SJSA1 (cell line): ENCODE results near the gene MEN1. TPM values are rescaled to one million over a fixed set of nuclear protein-coding genes. Genes with fewer than 3 reads are reported as not detected.
A peak's percentile ranks its signal among the peaks of the same experiment; 100 is the strongest.

Experiments
- DNase-seq, 2 experiments: peaks; one replicate each; pipeline ENCODE4 v3.0.0-alpha.2; 2015 to 2020; ENCODE audit warnings: low spot score in 2 of 2, low read depth in 1 of 2
- H3K27ac ChIP-seq: fragments of 250-450 bp; sonication (Bioruptor Pico); 2 replicates; pipeline ENCODE4 v1.5.1; 2020; ENCODE audit warnings: mild to moderate bottlenecking, moderate library complexity
- H3K27me3 ChIP-seq: fragments of 250-450 bp; sonication (Bioruptor Pico); replicated peaks from 2 replicates; pipeline ENCODE4 v1.5.1; 2020; ENCODE audit warnings: mild to moderate bottlenecking, moderate library complexity
- H3K36me3 ChIP-seq: fragments of 250-450 bp; sonication (Bioruptor Pico); 2 replicates; pipeline ENCODE4 v1.5.1; 2020; ENCODE audit warnings: mild to moderate bottlenecking
- H3K4me1 ChIP-seq: fragments of 250-450 bp; sonication (Bioruptor Pico); replicated peaks from 2 replicates; pipeline ENCODE4 v1.6.1; 2021; ENCODE audit warnings: mild to moderate bottlenecking
- H3K4me3 ChIP-seq: fragments of 250-450 bp; sonication (Bioruptor Pico); 2 replicates; pipeline ENCODE4 v1.5.1; 2020; ENCODE audit warnings: mild to moderate bottlenecking
- H3K9me3 ChIP-seq: fragments of 250-450 bp; sonication (Bioruptor Pico); replicated peaks from 2 replicates; pipeline ENCODE4 v1.5.1; 2020; ENCODE audit warnings: mild to moderate bottlenecking
- total RNA-seq: library from RNA; depleted of rRNA; stranded (reverse); fragments of >200 nt; shearing (Covaris generic); gene quantifications from 2 replicates; pipeline ENCODE4 v1.2.3, GENCODE V29; 2014

MEN1 gene
- total RNA-seq, 1 experiment from 2014 or later: 22.0 TPM

DNA sequence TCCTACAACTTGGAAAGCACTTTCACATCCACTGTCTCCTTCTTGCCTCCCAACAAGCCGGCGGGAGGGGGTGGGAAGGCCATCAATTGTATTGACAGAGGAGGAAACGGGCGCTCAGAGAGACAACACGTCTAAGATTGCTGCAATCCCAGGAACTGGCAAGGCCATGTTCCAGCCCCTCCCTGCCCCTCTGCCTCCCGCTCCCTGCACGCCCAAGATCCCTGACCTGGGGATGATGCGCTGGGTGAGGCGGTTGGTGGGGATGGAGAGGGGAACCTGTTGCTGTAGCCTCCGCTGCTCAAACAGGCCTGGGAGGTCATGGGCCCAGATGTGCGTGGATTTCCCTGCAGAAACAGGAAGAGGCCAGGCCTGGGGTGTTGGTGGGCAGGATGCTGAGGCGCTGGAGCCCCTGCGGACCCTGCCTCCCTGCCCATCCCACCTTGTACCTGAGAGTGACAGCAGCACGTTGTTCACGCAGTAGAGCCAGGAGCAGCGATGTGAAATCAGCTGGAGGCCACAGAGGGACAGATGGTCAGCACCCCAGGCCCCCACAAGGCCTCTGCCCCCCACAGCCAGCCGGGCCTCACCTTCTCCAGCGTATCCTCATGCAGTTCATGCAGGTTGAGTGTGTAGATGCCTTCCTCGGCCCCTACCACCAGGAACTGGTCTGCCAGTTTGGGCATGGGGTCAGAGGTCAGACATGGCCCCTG lies 14.1 kb downstream of the MEN1 start:
- H3K36me3 ChIP-seq: peaks cover 48% of the 10 kb centered on the region
- H3K27ac ChIP-seq: no peak overlapping the region
- no peak for DNase-seq
- 0 out of 2 replicates have a peak, but pooled peaks cover 2% of the 10 kb centered on the region for H3K4me1 ChIP-seq
- H3K4me3 ChIP-seq: no peak overlapping the region
- H3K27me3 ChIP-seq: no peaks in the 10 kb centered on the region
- H3K9me3 ChIP-seq: no peaks in the 10 kb centered on the region

- H3K4me3 ChIP-seq: no peak overlapping the region
Measured at GRCh38 chr11:64794526-64794925, 15.8 kb downstream of the MEN1 start.

GRCh38 chr11:64793271-64794160 lies 16.8 kb downstream of the MEN1 start:
- Histone ChIP-seq H3K4me1 (no peaks in the 10 kb centered on the region), H3K27ac (no peak overlapping the region), H3K9me3 (no peaks in the 10 kb centered on the region), H3K36me3 (peaks cover 48% of the 10 kb centered on the region), H3K4me3 (no peak overlapping the region), H3K27me3 (no peaks in the 10 kb centered on the region)
- DNase-seq: no peak

More at GRCh38 chr11:64794526-64794925, 15.8 kb downstream of the MEN1 start:
- Histone ChIP-seq H3K4me1 (no peaks in the 10 kb centered on the region), H3K9me3 (no peaks in the 10 kb centered on the region), H3K27me3 (no peaks in the 10 kb centered on the region), H3K27ac (no peak overlapping the region), H3K36me3 (peaks cover 46% of the 10 kb centered on the region)
- DNase-seq: no peak

DNA sequence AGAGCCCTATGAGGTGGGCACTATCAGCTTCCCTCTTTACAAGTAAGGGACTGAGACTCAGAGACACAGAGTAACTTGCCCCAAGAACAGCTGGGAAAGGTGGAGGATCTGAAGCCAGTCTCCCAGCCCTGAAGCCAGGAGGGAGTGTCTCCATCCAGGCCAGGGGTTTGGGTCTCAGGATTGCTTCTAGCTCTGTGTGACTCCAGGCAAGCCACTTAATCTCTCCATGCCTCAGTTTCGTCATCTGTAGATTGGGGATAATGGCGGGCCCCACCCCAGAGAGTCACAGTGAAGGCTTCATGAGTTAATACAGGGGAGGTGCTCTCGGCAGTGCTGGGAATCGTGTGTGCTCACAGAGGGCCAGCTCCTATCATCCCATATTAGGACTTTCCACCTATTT lies 17.9 kb downstream of the MEN1 start:
- Histone ChIP-seq H3K36me3 (peaks cover 45% of the 10 kb centered on the region), H3K9me3 (no peaks in the 10 kb centered on the region), H3K27ac (no peak overlapping the region), H3K4me1 (no peaks in the 10 kb centered on the region), H3K4me3 (no peak overlapping the region), H3K27me3 (no peaks in the 10 kb centered on the region)
- DNase-seq: no peak

GRCh38 chr11:64791781-64792291 lies 18.5 kb downstream of the MEN1 start:
- Histone ChIP-seq H3K4me3 (no peak overlapping the region), H3K27ac (no peak overlapping the region), H3K9me3 (no peaks in the 10 kb centered on the region), H3K36me3 (peaks cover 40% of the 10 kb centered on the region), H3K4me1 (no peaks in the 10 kb centered on the region), H3K27me3 (no peaks in the 10 kb centered on the region)
- no peak for DNase-seq

DNA sequence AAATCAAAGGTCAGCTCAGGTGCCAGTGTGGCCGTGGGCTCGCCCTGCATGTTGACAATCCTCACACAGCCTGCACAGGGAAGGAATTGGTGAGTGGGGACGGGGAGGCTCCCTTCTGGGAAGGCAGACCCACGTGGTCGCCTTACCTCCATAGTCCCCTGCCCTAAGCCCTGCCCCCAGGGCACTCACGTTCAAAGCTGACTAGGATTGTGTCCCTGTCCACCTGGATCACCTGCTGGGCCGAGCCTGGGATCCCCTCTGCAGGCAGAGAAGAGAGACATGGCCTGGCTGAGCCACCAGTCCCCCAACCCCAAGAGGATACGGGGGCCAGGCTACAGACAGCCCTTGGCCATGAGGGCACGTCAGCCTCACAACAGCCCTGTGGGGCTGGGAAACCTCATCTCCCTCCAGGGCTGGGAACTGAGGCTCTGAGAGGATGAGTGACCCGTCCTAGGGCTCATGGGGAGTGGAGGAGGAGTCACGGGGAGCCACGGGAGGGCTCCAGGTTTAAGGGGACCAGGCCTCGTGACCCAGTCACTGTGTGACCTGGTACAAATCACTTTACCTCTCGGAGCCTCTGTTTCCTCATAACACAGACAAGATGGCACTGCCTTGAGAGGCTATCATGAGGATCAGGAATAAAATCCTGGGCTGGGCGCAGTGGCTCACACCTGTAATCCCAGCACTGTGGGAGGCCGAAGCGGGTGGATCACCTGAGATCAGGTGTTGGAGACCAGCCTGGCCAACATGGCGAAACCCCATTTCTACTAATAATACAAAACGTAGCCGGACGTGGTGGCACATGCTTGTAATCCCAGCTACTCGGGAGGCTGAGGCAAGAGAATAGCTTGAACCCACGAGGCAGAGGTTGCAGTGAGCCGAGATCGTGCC lies 19.9 kb downstream of the MEN1 start:
- Histone ChIP-seq H3K36me3 (peaks cover 26% of the 10 kb centered on the region), H3K27ac (no peak overlapping the region), H3K27me3 (no peaks in the 10 kb centered on the region; the same call in 1 of the 2 replicates), H3K4me1 (no peaks in the 10 kb centered on the region), H3K4me3 (no peak overlapping the region), H3K9me3 (no peaks in the 10 kb centered on the region)
- DNase-seq: no peak

GRCh38 chr11:64789331-64790204 lies 20.8 kb downstream of the MEN1 start:
- no peaks in the 10 kb centered on the region; the same call in 1 of the 2 replicates for H3K27me3 ChIP-seq
- no peak overlapping the region for H3K4me3 ChIP-seq
- H3K9me3 ChIP-seq: no peaks in the 10 kb centered on the region
- peaks cover 26% of the 10 kb centered on the region for H3K36me3 ChIP-seq
- H3K4me1 ChIP-seq: no peaks in the 10 kb centered on the region
- H3K27ac ChIP-seq: no peak overlapping the region
- no peak for DNase-seq

DNA sequence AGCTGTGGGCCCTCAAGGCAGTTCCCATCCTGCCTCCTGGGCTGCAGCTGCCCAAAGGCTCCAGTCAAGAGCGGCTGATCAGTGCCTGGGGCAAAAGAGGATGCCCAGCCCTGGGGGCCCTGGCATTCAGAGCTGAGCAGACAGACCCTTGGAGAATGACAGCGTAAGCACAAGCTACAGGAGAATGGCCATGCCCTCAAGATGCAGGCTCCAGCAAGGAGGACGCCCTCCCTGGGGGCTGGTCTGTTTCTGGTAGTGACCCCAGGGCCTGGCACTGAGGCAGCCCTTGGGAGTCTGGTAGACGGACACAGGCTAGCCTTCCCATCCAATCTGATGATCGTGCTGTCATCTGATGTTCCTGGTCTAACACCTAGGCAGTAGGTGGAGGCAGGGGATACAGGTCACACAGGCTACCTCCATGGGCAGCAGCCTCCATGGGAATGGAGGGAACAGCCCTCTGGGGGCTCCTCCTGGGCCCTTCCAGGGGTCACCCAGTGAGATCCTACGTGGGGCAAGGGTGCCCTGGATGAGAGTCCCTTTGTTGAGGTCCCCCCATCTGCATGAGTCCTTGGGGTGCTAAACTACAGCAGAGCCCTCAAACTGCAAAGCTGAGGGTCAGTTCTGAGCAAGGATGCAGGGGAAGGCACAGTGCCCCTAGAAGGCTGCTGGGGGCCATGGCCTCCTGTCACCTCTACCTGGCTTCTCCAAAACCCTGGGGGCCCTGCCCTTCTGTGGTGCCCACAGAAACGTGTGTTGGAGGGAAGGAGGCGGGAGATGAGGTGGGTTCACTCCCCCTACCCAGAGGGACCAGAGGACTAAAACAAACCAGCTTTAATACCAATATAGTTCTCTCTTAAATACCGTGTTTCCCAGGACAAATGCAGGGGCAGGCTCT lies 21.8 kb downstream of the MEN1 start:
- no peak overlapping the region for H3K4me3 ChIP-seq
- DNase-seq: no peak
- H3K27ac ChIP-seq: no peak overlapping the region
- no peaks in the 10 kb centered on the region for H3K4me1 ChIP-seq
- no peaks in the 10 kb centered on the region; the same call in 1 of the 2 replicates for H3K27me3 ChIP-seq
- H3K9me3 ChIP-seq: no peaks in the 10 kb centered on the region
- peaks cover 26% of the 10 kb centered on the region for H3K36me3 ChIP-seq

DNA sequence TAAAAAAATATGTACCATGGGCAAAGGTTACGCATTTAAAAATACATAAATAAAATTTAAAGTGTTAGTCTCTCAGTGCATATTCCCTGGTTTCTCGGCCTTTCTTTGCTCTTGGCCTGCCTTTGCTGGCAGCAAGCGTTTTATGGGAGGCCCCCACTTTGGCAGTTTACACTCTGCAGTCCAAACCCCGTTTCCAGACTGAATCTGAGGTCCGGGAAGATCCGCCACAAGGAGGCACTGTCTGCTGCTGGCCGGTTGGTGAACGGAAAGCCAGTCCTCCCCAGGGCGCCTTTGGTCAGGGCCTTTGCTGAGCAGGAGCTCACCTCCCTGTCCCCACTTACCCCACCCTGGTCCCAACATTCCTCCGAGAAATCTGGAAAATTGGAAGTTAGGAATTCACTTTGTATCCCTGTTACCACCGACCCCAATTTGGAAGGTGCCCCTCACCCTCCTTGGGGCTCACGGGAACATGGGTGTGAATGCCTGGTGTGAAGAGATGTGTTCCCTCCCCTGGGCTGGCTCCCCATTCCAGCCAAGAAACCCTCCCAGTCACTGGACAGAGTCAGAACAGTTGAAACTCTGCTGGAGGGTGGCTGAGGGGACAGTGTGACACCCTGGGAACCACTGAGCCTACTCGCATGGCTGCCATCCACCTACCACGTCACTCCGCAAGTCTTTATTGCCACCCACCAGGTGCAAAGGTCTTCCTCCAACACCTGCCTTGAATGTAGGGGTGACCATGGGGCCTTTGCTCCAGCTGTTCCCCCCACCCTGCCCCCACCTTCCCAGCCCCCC lies 22.6 kb downstream of the MEN1 start:
- H3K27ac ChIP-seq: no peak overlapping the region
- H3K9me3 ChIP-seq: no peaks in the 10 kb centered on the region
- no peaks in the 10 kb centered on the region for H3K4me1 ChIP-seq
- no peaks in the 10 kb centered on the region; the same call in 1 of the 2 replicates for H3K27me3 ChIP-seq
- H3K4me3 ChIP-seq: no peak overlapping the region
- DNase-seq: peak; percentile 48 to 79
- H3K36me3 ChIP-seq: peaks cover 26% of the 10 kb centered on the region

DNA sequence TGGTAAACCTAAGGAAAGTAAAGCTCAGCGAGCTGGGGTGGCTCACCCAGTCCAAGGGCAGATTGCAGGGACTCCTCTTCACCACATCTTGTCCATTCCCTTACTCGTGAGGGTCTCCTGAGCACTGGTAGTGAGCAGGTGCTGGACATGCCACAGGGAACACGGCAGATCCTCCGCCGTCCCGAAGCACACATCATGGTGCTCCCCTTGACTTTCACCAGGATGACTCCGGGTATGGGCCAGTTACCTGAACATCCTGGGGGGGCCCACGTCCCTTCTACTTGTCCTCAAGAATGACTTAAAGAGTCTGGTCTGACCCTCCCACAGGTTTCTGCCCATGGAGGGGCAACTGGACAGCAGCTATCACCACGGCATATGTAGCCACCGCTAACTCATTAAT lies 24.0 kb downstream of the MEN1 start:
- Histone ChIP-seq H3K9me3 (no peaks in the 10 kb centered on the region), H3K4me3 (no peak overlapping the region), H3K36me3 (peaks cover 22% of the 10 kb centered on the region), H3K27ac (no peak overlapping the region), H3K4me1 (no peaks in the 10 kb centered on the region), H3K27me3 (no peaks in the 10 kb centered on the region; the same call in 1 of the 2 replicates)
- DNase-seq: peak in 1 of 2 experiments; percentile 51

DNA sequence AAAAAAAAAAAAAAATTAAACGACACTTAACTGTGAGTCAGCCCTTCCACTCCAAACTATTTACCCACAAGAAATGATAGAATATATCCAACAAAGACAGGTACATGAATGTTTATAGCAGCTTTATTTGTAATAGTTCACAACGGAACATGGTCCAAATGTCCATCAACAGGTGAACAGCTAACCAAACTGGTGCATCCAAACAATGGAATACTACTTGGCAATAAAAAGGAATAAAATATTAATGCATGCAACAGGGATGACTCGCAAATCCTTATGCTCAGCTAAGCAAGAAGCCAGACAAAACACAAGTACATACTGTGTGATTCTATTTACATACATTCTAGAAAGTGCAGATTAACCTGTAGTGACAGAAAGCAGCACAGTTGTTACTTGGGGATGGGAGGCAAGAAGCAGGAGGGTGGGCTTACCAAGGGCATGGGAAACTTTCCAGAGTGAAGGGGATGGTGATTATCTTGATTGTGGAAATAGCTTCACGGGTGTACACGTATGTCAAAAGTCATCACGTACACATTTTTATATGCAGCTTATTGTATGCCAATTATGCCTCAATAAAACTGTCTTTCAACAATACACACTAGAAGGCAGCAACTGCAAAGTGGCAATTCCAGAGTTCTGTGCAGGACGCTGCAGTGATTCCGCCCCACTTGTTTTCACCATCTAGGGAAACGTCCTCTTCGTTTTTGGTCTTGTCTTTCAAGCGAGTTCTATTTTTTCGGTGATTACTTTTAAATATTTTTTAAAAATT lies 25.4 kb downstream of the MEN1 start:
- Histone ChIP-seq H3K36me3 (peaks cover 17% of the 10 kb centered on the region), H3K4me1 (no peaks in the 10 kb centered on the region), H3K27ac (no peak overlapping the region), H3K9me3 (no peaks in the 10 kb centered on the region), H3K27me3 (no peaks in the 10 kb centered on the region; the same call in 1 of the 2 replicates), H3K4me3 (no peak overlapping the region)
- DNase-seq: no peak
